Lower leg skin (tissue), 3 donors: ENCODE measurements around the gene UBE3D.

ENCODE experiments used
- POLR2A ChIP-seq, 2 donors: fragments of 450-650 bp; IDR thresholded peaks; one replicate each; pipeline ENCODE4 v1.6.1; 2016 to 2017; ENCODE audit warnings: antibody characterized with exemption in 2 of 2, mild to moderate bottlenecking in 1 of 2, moderate library complexity in 1 of 2
- TF ChIP-seq, protein P1 (sequence below), 3 donors: fragments of 450-650 bp; IDR thresholded peaks; one replicate each; pipeline ENCODE4 v1.5.1; 2016; ENCODE audit warnings: antibody characterized with exemption in 3 of 3, mild to moderate bottlenecking in 3 of 3, moderate library complexity in 2 of 3

DNA sequence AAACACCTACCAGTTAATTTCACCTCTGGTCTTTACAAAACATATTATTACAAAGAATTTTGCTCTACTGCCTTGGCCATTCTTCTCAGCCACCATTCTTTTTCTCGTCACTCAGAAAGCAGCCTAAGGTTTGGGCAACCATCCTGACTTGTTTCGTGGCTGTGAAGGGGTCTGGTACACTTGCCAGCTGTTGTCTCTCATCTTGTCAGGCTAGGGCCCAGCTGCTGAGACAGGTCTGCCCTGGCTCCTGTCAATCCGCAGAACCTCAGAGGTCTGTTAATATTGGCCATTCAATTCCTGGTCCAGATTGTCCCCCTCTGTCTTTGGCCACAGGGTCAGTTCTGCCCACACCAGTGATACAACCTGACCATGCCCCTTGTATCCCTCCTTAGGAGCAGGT, 197.7 kb downstream of the UBE3D start:
- TF ChIP-seq, protein P1, sequence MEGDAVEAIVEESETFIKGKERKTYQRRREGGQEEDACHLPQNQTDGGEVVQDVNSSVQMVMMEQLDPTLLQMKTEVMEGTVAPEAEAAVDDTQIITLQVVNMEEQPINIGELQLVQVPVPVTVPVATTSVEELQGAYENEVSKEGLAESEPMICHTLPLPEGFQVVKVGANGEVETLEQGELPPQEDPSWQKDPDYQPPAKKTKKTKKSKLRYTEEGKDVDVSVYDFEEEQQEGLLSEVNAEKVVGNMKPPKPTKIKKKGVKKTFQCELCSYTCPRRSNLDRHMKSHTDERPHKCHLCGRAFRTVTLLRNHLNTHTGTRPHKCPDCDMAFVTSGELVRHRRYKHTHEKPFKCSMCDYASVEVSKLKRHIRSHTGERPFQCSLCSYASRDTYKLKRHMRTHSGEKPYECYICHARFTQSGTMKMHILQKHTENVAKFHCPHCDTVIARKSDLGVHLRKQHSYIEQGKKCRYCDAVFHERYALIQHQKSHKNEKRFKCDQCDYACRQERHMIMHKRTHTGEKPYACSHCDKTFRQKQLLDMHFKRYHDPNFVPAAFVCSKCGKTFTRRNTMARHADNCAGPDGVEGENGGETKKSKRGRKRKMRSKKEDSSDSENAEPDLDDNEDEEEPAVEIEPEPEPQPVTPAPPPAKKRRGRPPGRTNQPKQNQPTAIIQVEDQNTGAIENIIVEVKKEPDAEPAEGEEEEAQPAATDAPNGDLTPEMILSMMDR (IDR thresholded peaks at IDR 0.05): no peak
- TF ChIP-seq POLR2A (IDR thresholded peaks at IDR 0.05): no peak
